IPS-20b (cell line): Measurements from ENCODE around the gene MNDA.
"Not testable (repeated sequence)": the region's sequence is repeated elsewhere in the genome, so short reads cannot be mapped to it uniquely, and the experiment has no call there.

ENCODE experiments used
- H3K27ac ChIP-seq: one replicate; pipeline ENCODE4 v1.5.1; 2013; ENCODE audit warnings: low read length
- H3K27me3 ChIP-seq: 2 replicates; pipeline ENCODE4 v1.6.1; 2013; ENCODE audit warnings: mild to moderate bottlenecking, low read length, inconsistent platforms; ENCODE audit not compliant: insufficient read depth
- H3K36me3 ChIP-seq: 2 replicates; pipeline ENCODE4 v1.6.1; 2013; ENCODE audit warnings: low read depth, mild to moderate bottlenecking, inconsistent platforms, low read length, moderate library complexity; ENCODE audit not compliant: insufficient read depth
- H3K4me1 ChIP-seq: 2 replicates; pipeline ENCODE4 v1.6.1; 2013; ENCODE audit warnings: mild to moderate bottlenecking, control low read depth, inconsistent platforms, low read length, moderate library complexity; ENCODE audit not compliant: insufficient read depth
- H3K4me3 ChIP-seq: 2 replicates; pipeline ENCODE4 v1.5.1; 2013; ENCODE audit warnings: mild to moderate bottlenecking, low read length, inconsistent platforms
- H3K9ac ChIP-seq: 2 replicates; pipeline ENCODE4 v1.6.1; 2013; ENCODE audit warnings: low read depth, mild to moderate bottlenecking, inconsistent platforms, low read length, moderate library complexity
- H3K9me3 ChIP-seq: 2 replicates; pipeline ENCODE4 v1.6.1; 2013; ENCODE audit warnings: mild to moderate bottlenecking, low read depth, low read length, inconsistent platforms; ENCODE audit not compliant: insufficient read depth

MNDA gene

DNA sequence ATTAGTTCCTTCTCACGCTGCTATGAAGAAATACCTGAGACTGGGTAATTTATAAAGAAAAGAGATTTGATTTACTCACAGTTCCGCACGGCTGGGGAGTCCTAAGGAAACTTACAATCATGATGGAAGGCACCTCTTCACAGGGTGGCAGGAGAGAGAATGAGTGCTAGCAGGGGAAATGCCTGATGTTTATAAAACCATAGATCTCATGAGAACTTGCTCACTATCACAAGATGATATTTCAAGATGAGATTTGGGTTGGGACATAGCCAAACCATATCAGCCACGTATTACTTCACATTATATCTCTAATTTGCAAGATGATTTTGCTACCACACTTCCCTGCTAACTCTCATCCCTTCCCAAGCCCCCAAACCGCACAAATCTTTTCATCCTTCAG lies 9.1 kb downstream of the MNDA start:
- no peak overlapping the region for H3K9ac ChIP-seq
- no peaks in the 10 kb centered on the region for H3K9me3 ChIP-seq
- H3K4me3 ChIP-seq: no peak overlapping the region
- H3K27ac ChIP-seq: no peak overlapping the region
- H3K27me3 ChIP-seq: no peaks in the 10 kb centered on the region
- no peaks in the 10 kb centered on the region for H3K36me3 ChIP-seq
- H3K4me1 ChIP-seq: no peaks in the 10 kb centered on the region

GRCh38 chr1:158864595-158864994 lies 33.4 kb downstream of the MNDA start:
- H3K27me3 ChIP-seq: no peaks in the 10 kb centered on the region
- H3K9ac ChIP-seq: no peak overlapping the region
- H3K4me3 ChIP-seq: no peak overlapping the region
- 0 out of 2 replicates have a peak, but pooled peaks cover 3% of the 10 kb centered on the region for H3K9me3 ChIP-seq
- H3K4me1 ChIP-seq: no peaks in the 10 kb centered on the region
- H3K27ac ChIP-seq: no peak overlapping the region
- no peaks in the 10 kb centered on the region for H3K36me3 ChIP-seq

DNA sequence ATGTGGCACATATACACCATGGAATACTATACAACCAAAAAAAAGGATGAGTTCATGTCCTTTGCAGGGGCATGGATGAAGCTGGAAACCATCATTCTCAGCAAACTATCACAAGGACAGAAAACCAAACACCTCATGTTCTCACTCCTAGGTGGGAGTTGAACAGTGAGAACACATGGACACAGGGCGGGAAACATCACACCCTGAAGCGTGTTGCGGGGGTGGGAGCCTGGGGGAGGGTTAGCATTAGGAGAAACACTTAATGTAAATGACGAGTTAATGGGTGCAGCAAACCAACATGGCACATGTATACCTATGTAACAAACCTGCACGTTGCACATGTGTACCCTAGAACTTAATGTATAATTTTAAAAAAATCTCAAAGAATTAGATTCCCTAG lies 39.3 kb downstream of the MNDA start:
- not testable (repeated sequence) for H3K27ac ChIP-seq, H3K27me3 ChIP-seq, H3K4me3 ChIP-seq, H3K9ac ChIP-seq, H3K9me3 ChIP-seq, H3K4me1 ChIP-seq, H3K36me3 ChIP-seq

DNA sequence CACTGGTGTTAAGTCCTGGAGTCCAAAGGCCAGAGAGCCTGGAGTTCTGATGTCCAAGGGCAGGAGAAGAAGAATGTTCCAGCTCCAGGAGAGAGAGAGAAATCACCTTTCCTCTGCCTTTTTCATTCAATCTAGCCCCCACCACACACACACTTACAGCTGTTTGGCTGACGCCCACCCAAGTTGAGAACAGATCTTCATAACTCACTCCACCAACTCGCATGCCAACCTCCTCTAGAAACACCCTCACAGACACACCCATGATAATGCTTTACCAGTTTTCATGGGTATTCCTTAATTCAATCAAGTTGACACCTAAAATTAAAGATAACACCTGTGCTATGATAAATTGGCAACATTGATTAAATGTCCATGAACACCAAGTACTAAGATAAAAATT lies 42.0 kb downstream of the MNDA start:
- H3K27ac ChIP-seq: no peak overlapping the region
- H3K9ac ChIP-seq: no peak overlapping the region
- no peaks in the 10 kb centered on the region; the same call in 1 of the 2 replicates for H3K4me1 ChIP-seq
- no peak overlapping the region for H3K4me3 ChIP-seq
- H3K36me3 ChIP-seq: no peaks in the 10 kb centered on the region
- 0 out of 2 replicates have a peak, but pooled peaks cover 3% of the 10 kb centered on the region for H3K9me3 ChIP-seq
- no peaks in the 10 kb centered on the region for H3K27me3 ChIP-seq

DNA sequence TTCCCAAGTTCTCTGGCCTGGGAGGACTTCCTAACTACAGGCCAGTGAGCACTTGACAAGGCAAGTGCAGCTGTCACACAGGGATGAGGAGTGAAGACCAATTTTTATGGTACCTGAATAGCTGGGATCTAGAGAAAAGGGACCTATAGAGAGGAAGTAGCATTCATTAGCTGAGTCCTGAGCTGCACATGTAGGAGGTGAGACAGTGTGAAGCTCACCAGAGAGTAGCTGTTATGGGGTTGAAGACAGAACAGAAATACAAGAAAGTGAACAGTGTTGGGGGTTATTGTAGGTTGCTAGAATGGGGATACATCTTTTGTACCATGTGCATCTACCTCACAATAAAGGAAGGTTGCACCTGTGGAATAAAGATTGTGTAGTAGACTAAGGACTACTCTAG lies 62.5 kb downstream of the MNDA start:
- Histone ChIP-seq H3K27me3 (no peaks in the 10 kb centered on the region), H3K9me3 (no peaks in the 10 kb centered on the region), H3K27ac (no peak overlapping the region), H3K36me3 (no peaks in the 10 kb centered on the region), H3K4me3 (no peak overlapping the region), H3K4me1 (no peaks in the 10 kb centered on the region), H3K9ac (no peak overlapping the region)

DNA sequence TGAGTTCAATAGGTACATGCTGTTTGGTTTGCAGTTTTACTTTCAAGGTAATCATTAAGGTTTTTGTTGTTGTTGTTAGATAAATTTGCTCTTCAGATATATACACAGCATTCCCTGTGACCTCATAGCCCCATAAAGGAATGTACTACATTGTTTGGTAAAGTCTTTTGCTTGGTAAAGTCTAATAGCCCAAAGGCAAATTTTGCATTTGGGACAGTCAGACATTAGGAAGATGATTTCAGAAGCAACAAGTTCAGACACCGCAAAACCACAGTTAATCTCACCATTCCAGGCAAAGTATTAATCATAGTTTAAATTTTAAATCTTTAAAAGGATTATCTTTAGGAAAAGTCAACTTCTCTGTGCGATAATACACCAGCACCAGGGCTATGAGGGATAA lies 67.6 kb downstream of the MNDA start:
- Histone ChIP-seq H3K36me3 (no peaks in the 10 kb centered on the region), H3K27ac (no peak overlapping the region), H3K9me3 (no peaks in the 10 kb centered on the region), H3K27me3 (no peaks in the 10 kb centered on the region), H3K9ac (no peak overlapping the region), H3K4me3 (no peak overlapping the region), H3K4me1 (no peaks in the 10 kb centered on the region)
